WTC11 (cell line): ENCODE results near the gene CFAP97. TPM values are rescaled to one million over a fixed set of nuclear protein-coding genes. Genes with fewer than 3 reads are reported as not detected.
A peak's percentile ranks its signal among the peaks of the same experiment; 100 is the strongest.

Experiments
- CBFB ChIP-seq: sonication (generic); formaldehyde crosslinking; IDR thresholded peaks from 2 replicates; pipeline ENCODE4 v1.8.1; 2022; ENCODE audit warnings: mild to moderate bottlenecking, low read depth, missing genetic modification reagents
- FOXP1 ChIP-seq: sonication (generic); formaldehyde crosslinking; IDR thresholded peaks from 2 replicates; pipeline ENCODE4 v1.8.0; 2022; ENCODE audit warnings: missing genetic modification reagents, mild to moderate bottlenecking, moderate library complexity, borderline replicate concordance
- GABPB1 ChIP-seq: sonication (generic); formaldehyde crosslinking; IDR thresholded peaks from 2 replicates; pipeline ENCODE4 v1.8.1; 2023; ENCODE audit warnings: mild to moderate bottlenecking, missing genetic modification reagents
- NFYB ChIP-seq: sonication (generic); formaldehyde crosslinking; conservative IDR thresholded peaks from 2 replicates; pipeline ENCODE4 v1.8.0; 2022; ENCODE audit warnings: low read depth, missing genetic modification reagents
- ZBTB21 ChIP-seq: sonication (generic); formaldehyde crosslinking; IDR thresholded peaks from 2 replicates; pipeline ENCODE4 v1.8.1; 2023; ENCODE audit warnings: mild to moderate bottlenecking, missing genetic modification reagents, borderline replicate concordance
- ZNF121 ChIP-seq: sonication (generic); formaldehyde crosslinking; IDR thresholded peaks from 2 replicates; pipeline ENCODE4 v1.8.0; 2023; ENCODE audit warnings: missing genetic modification reagents
- total RNA-seq: library from RNA; stranded (reverse); gene quantifications from 3 replicates; pipeline ENCODE4 v1.2.3, GENCODE V29; 2021
- TF ChIP-seq, protein P1 (sequence below): sonication (generic); formaldehyde crosslinking; IDR thresholded peaks from 2 replicates; pipeline ENCODE4 v1.8.1; 2023; ENCODE audit warnings: mild to moderate bottlenecking, missing genetic modification reagents, borderline replicate concordance
- TF ChIP-seq, protein P2 (sequence below): sonication (generic); formaldehyde crosslinking; IDR thresholded peaks from 2 replicates; pipeline ENCODE4 v1.8.0; 2023; ENCODE audit warnings: missing genetic modification reagents, mild to moderate bottlenecking, borderline replicate concordance
- TF ChIP-seq, protein P3 (sequence below): sonication (generic); formaldehyde crosslinking; IDR thresholded peaks from 2 replicates; pipeline ENCODE4 v1.8.1; 2023; ENCODE audit warnings: mild to moderate bottlenecking, moderate library complexity, missing genetic modification reagents
- TF ChIP-seq, protein P4 (sequence below): sonication (generic); formaldehyde crosslinking; IDR thresholded peaks from 2 replicates; pipeline ENCODE4 v1.8.1; 2022; ENCODE audit warnings: mild to moderate bottlenecking, moderate library complexity, missing genetic modification reagents
- TF ChIP-seq, protein P5 (sequence below): fragments of 250-450 bp; sonication (Bioruptor Pico); IDR thresholded peaks from 2 replicates; pipeline ENCODE4 v1.9.0; 2021; ENCODE audit warnings: mild to moderate bottlenecking
- TF ChIP-seq, protein P6 (sequence below): fragments of 250-450 bp; sonication (Bioruptor Pico); IDR thresholded peaks from 2 replicates; pipeline ENCODE4 v2.1.2; 2022; ENCODE audit warnings: mild to moderate bottlenecking, moderate library complexity
- TF ChIP-seq, protein P7 (sequence below): sonication (generic); formaldehyde crosslinking; IDR thresholded peaks from 2 replicates; pipeline ENCODE4 v1.8.0; 2022; ENCODE audit warnings: mild to moderate bottlenecking, missing genetic modification reagents
- TF ChIP-seq, protein P8 (sequence below): sonication (generic); formaldehyde crosslinking; IDR thresholded peaks from 2 replicates; pipeline ENCODE4 v1.8.1; 2022; ENCODE audit warnings: low read depth, mild to moderate bottlenecking, moderate library complexity, missing genetic modification reagents, borderline replicate concordance

The CFAP97 gene
- total RNA-seq, 1 experiment from 2014 or later, result 40.3 TPM

DNA sequence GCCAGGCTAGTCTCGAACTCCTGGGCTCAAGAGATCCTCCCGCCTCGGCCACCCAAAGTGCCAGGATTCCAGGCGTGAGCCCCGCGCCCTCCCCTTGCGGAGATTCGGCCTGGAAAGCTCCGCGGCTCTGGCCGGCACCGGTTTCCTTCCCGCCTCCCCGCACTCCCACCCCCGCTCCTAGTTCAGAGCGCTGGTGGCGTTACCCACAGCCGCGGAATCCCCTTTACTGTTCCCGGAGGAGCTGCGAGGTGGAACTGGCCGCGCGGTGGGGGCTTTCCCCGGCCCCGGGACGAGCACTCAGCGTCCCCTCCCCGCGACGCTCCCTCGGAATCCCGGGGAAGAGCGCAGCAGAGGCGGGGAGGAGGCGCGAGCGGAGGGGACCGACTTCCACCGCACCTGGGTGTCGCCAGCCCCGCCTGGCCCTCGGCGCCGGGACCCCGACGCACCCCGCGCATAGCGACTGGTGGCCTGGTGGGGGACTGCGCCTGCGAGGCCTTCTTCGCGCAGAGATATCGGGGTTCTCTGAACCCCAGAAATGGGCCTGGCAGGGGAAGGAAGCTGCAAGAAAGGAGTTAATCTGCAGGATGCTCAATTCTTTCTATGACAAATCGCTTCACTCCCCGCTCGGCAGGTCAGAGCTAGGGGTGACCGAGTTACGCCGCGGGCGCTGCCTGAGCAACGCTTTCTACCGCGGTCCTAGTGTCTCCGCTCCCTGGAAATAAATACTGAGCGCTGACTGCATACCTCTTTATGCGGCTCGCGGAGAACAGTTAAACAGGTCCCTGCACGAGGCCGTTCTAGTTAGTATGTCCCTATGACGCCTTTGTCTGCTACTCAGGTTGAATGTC, 75.3 kb downstream of the CFAP97 start (continued):
- TF ChIP-seq, protein P1, sequence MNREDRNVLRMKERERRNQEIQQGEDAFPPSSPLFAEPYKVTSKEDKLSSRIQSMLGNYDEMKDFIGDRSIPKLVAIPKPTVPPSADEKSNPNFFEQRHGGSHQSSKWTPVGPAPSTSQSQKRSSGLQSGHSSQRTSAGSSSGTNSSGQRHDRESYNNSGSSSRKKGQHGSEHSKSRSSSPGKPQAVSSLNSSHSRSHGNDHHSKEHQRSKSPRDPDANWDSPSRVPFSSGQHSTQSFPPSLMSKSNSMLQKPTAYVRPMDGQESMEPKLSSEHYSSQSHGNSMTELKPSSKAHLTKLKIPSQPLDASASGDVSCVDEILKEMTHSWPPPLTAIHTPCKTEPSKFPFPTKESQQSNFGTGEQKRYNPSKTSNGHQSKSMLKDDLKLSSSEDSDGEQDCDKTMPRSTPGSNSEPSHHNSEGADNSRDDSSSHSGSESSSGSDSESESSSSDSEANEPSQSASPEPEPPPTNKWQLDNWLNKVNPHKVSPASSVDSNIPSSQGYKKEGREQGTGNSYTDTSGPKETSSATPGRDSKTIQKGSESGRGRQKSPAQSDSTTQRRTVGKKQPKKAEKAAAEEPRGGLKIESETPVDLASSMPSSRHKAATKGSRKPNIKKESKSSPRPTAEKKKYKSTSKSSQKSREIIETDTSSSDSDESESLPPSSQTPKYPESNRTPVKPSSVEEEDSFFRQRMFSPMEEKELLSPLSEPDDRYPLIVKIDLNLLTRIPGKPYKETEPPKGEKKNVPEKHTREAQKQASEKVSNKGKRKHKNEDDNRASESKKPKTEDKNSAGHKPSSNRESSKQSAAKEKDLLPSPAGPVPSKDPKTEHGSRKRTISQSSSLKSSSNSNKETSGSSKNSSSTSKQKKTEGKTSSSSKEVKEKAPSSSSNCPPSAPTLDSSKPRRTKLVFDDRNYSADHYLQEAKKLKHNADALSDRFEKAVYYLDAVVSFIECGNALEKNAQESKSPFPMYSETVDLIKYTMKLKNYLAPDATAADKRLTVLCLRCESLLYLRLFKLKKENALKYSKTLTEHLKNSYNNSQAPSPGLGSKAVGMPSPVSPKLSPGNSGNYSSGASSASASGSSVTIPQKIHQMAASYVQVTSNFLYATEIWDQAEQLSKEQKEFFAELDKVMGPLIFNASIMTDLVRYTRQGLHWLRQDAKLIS (CRISPR knock-in tag), result no peak
- TF ChIP-seq, protein P2, sequence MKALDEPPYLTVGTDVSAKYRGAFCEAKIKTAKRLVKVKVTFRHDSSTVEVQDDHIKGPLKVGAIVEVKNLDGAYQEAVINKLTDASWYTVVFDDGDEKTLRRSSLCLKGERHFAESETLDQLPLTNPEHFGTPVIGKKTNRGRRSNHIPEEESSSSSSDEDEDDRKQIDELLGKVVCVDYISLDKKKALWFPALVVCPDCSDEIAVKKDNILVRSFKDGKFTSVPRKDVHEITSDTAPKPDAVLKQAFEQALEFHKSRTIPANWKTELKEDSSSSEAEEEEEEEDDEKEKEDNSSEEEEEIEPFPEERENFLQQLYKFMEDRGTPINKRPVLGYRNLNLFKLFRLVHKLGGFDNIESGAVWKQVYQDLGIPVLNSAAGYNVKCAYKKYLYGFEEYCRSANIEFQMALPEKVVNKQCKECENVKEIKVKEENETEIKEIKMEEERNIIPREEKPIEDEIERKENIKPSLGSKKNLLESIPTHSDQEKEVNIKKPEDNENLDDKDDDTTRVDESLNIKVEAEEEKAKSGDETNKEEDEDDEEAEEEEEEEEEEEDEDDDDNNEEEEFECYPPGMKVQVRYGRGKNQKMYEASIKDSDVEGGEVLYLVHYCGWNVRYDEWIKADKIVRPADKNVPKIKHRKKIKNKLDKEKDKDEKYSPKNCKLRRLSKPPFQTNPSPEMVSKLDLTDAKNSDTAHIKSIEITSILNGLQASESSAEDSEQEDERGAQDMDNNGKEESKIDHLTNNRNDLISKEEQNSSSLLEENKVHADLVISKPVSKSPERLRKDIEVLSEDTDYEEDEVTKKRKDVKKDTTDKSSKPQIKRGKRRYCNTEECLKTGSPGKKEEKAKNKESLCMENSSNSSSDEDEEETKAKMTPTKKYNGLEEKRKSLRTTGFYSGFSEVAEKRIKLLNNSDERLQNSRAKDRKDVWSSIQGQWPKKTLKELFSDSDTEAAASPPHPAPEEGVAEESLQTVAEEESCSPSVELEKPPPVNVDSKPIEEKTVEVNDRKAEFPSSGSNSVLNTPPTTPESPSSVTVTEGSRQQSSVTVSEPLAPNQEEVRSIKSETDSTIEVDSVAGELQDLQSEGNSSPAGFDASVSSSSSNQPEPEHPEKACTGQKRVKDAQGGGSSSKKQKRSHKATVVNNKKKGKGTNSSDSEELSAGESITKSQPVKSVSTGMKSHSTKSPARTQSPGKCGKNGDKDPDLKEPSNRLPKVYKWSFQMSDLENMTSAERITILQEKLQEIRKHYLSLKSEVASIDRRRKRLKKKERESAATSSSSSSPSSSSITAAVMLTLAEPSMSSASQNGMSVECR (CRISPR knock-in tag), result no peak
- no peak for TF ChIP-seq CBFB
- TF ChIP-seq, protein P3, sequence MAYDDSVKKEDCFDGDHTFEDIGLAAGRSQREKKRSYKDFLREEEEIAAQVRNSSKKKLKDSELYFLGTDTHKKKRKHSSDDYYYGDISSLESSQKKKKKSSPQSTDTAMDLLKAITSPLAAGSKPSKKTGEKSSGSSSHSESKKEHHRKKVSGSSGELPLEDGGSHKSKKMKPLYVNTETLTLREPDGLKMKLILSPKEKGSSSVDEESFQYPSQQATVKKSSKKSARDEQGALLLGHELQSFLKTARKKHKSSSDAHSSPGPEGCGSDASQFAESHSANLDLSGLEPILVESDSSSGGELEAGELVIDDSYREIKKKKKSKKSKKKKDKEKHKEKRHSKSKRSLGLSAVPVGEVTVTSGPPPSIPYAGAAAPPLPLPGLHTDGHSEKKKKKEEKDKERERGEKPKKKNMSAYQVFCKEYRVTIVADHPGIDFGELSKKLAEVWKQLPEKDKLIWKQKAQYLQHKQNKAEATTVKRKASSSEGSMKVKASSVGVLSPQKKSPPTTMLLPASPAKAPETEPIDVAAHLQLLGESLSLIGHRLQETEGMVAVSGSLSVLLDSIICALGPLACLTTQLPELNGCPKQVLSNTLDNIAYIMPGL (CRISPR knock-in tag), result peak; percentile 95
- TF ChIP-seq, protein P4, sequence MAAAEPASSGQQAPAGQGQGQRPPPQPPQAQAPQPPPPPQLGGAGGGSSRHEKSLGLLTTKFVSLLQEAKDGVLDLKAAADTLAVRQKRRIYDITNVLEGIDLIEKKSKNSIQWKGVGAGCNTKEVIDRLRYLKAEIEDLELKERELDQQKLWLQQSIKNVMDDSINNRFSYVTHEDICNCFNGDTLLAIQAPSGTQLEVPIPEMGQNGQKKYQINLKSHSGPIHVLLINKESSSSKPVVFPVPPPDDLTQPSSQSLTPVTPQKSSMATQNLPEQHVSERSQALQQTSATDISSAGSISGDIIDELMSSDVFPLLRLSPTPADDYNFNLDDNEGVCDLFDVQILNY (CRISPR knock-in tag), result 0 out of 2 replicates have a peak, but pooled peaks have one; percentile 43
- TF ChIP-seq, protein P5, sequence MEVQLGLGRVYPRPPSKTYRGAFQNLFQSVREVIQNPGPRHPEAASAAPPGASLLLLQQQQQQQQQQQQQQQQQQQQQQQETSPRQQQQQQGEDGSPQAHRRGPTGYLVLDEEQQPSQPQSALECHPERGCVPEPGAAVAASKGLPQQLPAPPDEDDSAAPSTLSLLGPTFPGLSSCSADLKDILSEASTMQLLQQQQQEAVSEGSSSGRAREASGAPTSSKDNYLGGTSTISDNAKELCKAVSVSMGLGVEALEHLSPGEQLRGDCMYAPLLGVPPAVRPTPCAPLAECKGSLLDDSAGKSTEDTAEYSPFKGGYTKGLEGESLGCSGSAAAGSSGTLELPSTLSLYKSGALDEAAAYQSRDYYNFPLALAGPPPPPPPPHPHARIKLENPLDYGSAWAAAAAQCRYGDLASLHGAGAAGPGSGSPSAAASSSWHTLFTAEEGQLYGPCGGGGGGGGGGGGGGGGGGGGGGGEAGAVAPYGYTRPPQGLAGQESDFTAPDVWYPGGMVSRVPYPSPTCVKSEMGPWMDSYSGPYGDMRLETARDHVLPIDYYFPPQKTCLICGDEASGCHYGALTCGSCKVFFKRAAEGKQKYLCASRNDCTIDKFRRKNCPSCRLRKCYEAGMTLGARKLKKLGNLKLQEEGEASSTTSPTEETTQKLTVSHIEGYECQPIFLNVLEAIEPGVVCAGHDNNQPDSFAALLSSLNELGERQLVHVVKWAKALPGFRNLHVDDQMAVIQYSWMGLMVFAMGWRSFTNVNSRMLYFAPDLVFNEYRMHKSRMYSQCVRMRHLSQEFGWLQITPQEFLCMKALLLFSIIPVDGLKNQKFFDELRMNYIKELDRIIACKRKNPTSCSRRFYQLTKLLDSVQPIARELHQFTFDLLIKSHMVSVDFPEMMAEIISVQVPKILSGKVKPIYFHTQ (CRISPR knock-in tag), result no peak
- TF ChIP-seq, protein P6, sequence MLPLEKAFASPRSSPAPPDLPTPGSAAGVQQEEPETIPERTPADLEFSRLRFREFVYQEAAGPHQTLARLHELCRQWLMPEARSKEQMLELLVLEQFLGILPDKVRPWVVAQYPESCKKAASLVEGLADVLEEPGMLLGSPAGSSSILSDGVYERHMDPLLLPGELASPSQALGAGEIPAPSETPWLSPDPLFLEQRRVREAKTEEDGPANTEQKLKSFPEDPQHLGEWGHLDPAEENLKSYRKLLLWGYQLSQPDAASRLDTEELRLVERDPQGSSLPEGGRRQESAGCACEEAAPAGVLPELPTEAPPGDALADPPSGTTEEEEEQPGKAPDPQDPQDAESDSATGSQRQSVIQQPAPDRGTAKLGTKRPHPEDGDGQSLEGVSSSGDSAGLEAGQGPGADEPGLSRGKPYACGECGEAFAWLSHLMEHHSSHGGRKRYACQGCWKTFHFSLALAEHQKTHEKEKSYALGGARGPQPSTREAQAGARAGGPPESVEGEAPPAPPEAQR (CRISPR knock-in tag), result no peak
- no peak for TF ChIP-seq ZBTB21 (CRISPR knock-in tag)
- TF ChIP-seq, protein P7, sequence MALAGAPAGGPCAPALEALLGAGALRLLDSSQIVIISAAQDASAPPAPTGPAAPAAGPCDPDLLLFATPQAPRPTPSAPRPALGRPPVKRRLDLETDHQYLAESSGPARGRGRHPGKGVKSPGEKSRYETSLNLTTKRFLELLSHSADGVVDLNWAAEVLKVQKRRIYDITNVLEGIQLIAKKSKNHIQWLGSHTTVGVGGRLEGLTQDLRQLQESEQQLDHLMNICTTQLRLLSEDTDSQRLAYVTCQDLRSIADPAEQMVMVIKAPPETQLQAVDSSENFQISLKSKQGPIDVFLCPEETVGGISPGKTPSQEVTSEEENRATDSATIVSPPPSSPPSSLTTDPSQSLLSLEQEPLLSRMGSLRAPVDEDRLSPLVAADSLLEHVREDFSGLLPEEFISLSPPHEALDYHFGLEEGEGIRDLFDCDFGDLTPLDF (CRISPR knock-in tag), result 0 out of 2 replicates have a peak, but pooled peaks have one; percentile 20
- no peak for TF ChIP-seq GABPB1 (CRISPR knock-in tag)
- TF ChIP-seq, protein P8, sequence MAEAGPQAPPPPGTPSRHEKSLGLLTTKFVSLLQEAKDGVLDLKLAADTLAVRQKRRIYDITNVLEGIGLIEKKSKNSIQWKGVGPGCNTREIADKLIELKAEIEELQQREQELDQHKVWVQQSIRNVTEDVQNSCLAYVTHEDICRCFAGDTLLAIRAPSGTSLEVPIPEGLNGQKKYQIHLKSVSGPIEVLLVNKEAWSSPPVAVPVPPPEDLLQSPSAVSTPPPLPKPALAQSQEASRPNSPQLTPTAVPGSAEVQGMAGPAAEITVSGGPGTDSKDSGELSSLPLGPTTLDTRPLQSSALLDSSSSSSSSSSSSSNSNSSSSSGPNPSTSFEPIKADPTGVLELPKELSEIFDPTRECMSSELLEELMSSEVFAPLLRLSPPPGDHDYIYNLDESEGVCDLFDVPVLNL (CRISPR knock-in tag), result no peak
- TF ChIP-seq NFYB, result no peak
- TF ChIP-seq FOXP1, result peak; percentile 79; the same call in 1 of the 2 replicates
- peak; percentile 95 for TF ChIP-seq ZNF121
